GM21381 (cell line): ENCODE measurements around the gene SLPI.

Experiments
- ATAC-seq: cut with Tn5 transposase; IDR thresholded peaks from one replicate; pipeline ENCODE4 v1.9.1; 2021; ENCODE audit warnings: mild to moderate bottlenecking, moderate library complexity; ENCODE audit not compliant: unreplicated experiment

Gene SLPI

GRCh38 chr20:45279992-45280391 lies 25.6 kb upstream of the SLPI start:
- no peak for ATAC-seq

GRCh38 chr20:45275338-45275737 lies 21.0 kb upstream of the SLPI start:
- no peak for ATAC-seq

- ATAC-seq: no peak
These were observed 15.4 kb upstream of the SLPI start for GRCh38 chr20:45269754-45270270.

GRCh38 chr20:45269056-45269455 lies 14.7 kb upstream of the SLPI start:
- ATAC-seq: no peak

- ATAC-seq: no peak
These were observed 14.2 kb upstream of the SLPI start for GRCh38 chr20:45268531-45268930.

GRCh38 chr20:45266977-45267376 lies 12.6 kb upstream of the SLPI start:
- no peak for ATAC-seq

- no peak for ATAC-seq
These were observed 9.3 kb upstream of the SLPI start for GRCh38 chr20:45263556-45264266.

- no peak for ATAC-seq
These were observed 4.3 kb upstream of the SLPI start for GRCh38 chr20:45258664-45259063.

GRCh38 chr20:45258259-45258658 lies 3.9 kb upstream of the SLPI start:
- ATAC-seq: no peak

GRCh38 chr20:45257711-45258110 lies 3.3 kb upstream of the SLPI start:
- no peak for ATAC-seq

- no peak for ATAC-seq
These were observed 2.8 kb upstream of the SLPI start for GRCh38 chr20:45257161-45257560.

GRCh38 chr20:45253261-45253660 lies 1.1 kb downstream of the SLPI start:
- ATAC-seq: no peak

GRCh38 chr20:45251884-45252560 lies 2.3 kb downstream of the SLPI start:
- no peak for ATAC-seq

GRCh38 chr20:45248609-45249008 lies 5.8 kb downstream of the SLPI start:
- ATAC-seq: no peak

GRCh38 chr20:45247865-45248264 lies 6.5 kb downstream of the SLPI start:
- no peak for ATAC-seq

GRCh38 chr20:45246109-45246508 lies 8.3 kb downstream of the SLPI start:
- ATAC-seq: no peak

GRCh38 chr20:45238139-45238538 lies 16.2 kb downstream of the SLPI start:
- ATAC-seq: no peak

- no peak for ATAC-seq
These were observed 18.4 kb downstream of the SLPI start for GRCh38 chr20:45235995-45236394.

GRCh38 chr20:45230631-45231030 lies 23.7 kb downstream of the SLPI start:
- ATAC-seq: no peak

GRCh38 chr20:45229264-45230056 lies 24.9 kb downstream of the SLPI start:
- no peak for ATAC-seq

- no peak for ATAC-seq
These were observed 28.1 kb downstream of the SLPI start for GRCh38 chr20:45226287-45226686.

- no peak for ATAC-seq
These were observed 31.2 kb downstream of the SLPI start for GRCh38 chr20:45223136-45223535.
